GM23338 (cell line): Measurements from ENCODE around the gene CIPC. TPM values are rescaled to one million over a fixed set of nuclear protein-coding genes. Genes with fewer than 3 reads are reported as not detected.

Experiments
- ATAC-seq: fragments of 200-7000 bp; cut with Tn5 transposase; 3 replicates; pipeline ENCODE4 v1.9.1; 2020
- DNase-seq: peaks from one replicate; pipeline ENCODE4 v3.0.0-alpha.2; 2015; ENCODE audit warnings: low spot score
- H2AFZ ChIP-seq: fragments of 200-600 bp; sonication (generic); 2 replicates; pipeline ENCODE4 v1.8.0; 2016; ENCODE audit warnings: antibody characterized with exemption, mild to moderate bottlenecking, moderate library complexity
- H3F3A ChIP-seq: fragments of 200-600 bp; sonication (generic); replicated peaks from 2 replicates; pipeline ENCODE4 v1.8.0; 2017; ENCODE audit warnings: antibody characterized with exemption, mixed run types, low read depth
- H3K27ac ChIP-seq: fragments of 200-600 bp; sonication (generic); 2 replicates; pipeline ENCODE4 v1.6.1; 2016; ENCODE audit warnings: low read depth
- H3K27me3 ChIP-seq: fragments of 200-600 bp; sonication (generic); 2 replicates; pipeline ENCODE4 v1.8.0; 2016; ENCODE audit warnings: mild to moderate bottlenecking, mixed run types, moderate library complexity; ENCODE audit not compliant: insufficient read depth
- H3K36me3 ChIP-seq: fragments of 200-600 bp; sonication (generic); 2 replicates; pipeline ENCODE4 v1.8.0; 2016; ENCODE audit warnings: mild to moderate bottlenecking; ENCODE audit not compliant: insufficient read depth
- H3K4me1 ChIP-seq: fragments of 200-600 bp; sonication (generic); 2 replicates; pipeline ENCODE4 v1.8.0; 2016; ENCODE audit warnings: mild to moderate bottlenecking, moderate library complexity; ENCODE audit not compliant: insufficient read depth
- H3K4me2 ChIP-seq: fragments of 200-600 bp; sonication (generic); 2 replicates; pipeline ENCODE4 v1.7.1; 2017; ENCODE audit warnings: mixed run types
- H3K4me3 ChIP-seq: fragments of 200-600 bp; sonication (generic); 2 replicates; pipeline ENCODE4 v1.6.1; 2016; ENCODE audit warnings: mixed run types
- H3K79me2 ChIP-seq: fragments of 200-600 bp; sonication (generic); replicated peaks from 2 replicates; pipeline ENCODE4 v1.8.0; 2017; ENCODE audit warnings: mild to moderate bottlenecking; ENCODE audit not compliant: insufficient read depth
- H3K9me2 ChIP-seq: fragments of 200-600 bp; sonication (generic); 2 replicates; pipeline ENCODE4 v1.8.0; 2017; ENCODE audit not compliant: insufficient read depth
- H4K20me1 ChIP-seq: fragments of 200-600 bp; sonication (generic); replicated peaks from 2 replicates; pipeline ENCODE4 v1.8.0; 2017; ENCODE audit warnings: mild to moderate bottlenecking; ENCODE audit not compliant: insufficient read depth
- H3K27ac Mint-ChIP-seq: 2 replicates; pipeline ENCODE4 v1.8.0; 2020; ENCODE audit warnings: inconsistent platforms, mild to moderate bottlenecking, moderate library complexity, mixed read lengths
- H3K27me3 Mint-ChIP-seq: 3 replicates; pipeline ENCODE4 v1.8.0; 2022; ENCODE audit warnings: low read depth, mild to moderate bottlenecking, moderate library complexity, mixed read lengths, inconsistent platforms; ENCODE audit not compliant: insufficient read depth, poor library complexity
- H3K36me3 Mint-ChIP-seq: 3 replicates; pipeline ENCODE4 v1.8.0; 2021; ENCODE audit warnings: low read depth, mild to moderate bottlenecking, inconsistent platforms, moderate library complexity, mixed read lengths
- H3K4me1 Mint-ChIP-seq: 3 replicates; pipeline ENCODE4 v1.8.0; 2020; ENCODE audit warnings: mild to moderate bottlenecking, inconsistent platforms, mixed read lengths
- H3K4me3 Mint-ChIP-seq: 3 replicates; pipeline ENCODE4 v1.8.0; 2021; ENCODE audit warnings: moderate library complexity, mild to moderate bottlenecking, inconsistent platforms, mixed read lengths
- H3K9me3 Mint-ChIP-seq: 3 replicates; pipeline ENCODE4 v1.8.0; 2020; ENCODE audit warnings: moderate library complexity, mild to moderate bottlenecking, inconsistent platforms, mixed read lengths
- CREB1 ChIP-seq: fragments of 250-450 bp; sonication (Bioruptor Pico); IDR thresholded peaks from 2 replicates; pipeline ENCODE4 v1.5.0; 2020; ENCODE audit warnings: low read depth, mild to moderate bottlenecking, moderate library complexity
- CTCF ChIP-seq, 2 experiments: fragments of 200-600 bp in 1 of 2; sonication (generic) in 1 of 2; conservative IDR thresholded peaks; 2 replicates each; pipeline versions ENCODE4 v1.5.1 to v1.6.1; 2016 to 2017; ENCODE audit warnings: antibody characterized with exemption in 2 of 2, low read depth in 2 of 2, mild to moderate bottlenecking in 2 of 2, moderate library complexity in 1 of 2
- ETS1 ChIP-seq: IDR thresholded peaks from 2 replicates; pipeline ENCODE4 v1.6.1; 2016; ENCODE audit warnings: antibody characterized with exemption
- EZH2 ChIP-seq: fragments of 200-600 bp; sonication (generic); IDR thresholded peaks from one replicate; pipeline ENCODE4 v1.8.0; 2017; ENCODE audit warnings: antibody characterized with exemption, mild to moderate bottlenecking, low read depth; ENCODE audit not compliant: unreplicated experiment
- EZH2phosphoT487 ChIP-seq: fragments of 200-600 bp; sonication (generic); IDR thresholded peaks from one replicate; pipeline ENCODE4 v1.8.1; 2018; ENCODE audit warnings: antibody characterized with exemption; ENCODE audit not compliant: unreplicated experiment
- JUNB ChIP-seq: IDR thresholded peaks from one replicate; pipeline ENCODE4 v1.6.1; 2016; ENCODE audit warnings: antibody characterized with exemption; ENCODE audit not compliant: unreplicated experiment
- NANOG ChIP-seq: IDR thresholded peaks from 2 replicates; pipeline ENCODE4 v1.6.1; 2016; ENCODE audit warnings: antibody characterized with exemption, borderline replicate concordance
- POLR2AphosphoS5 ChIP-seq: IDR thresholded peaks from 2 replicates; pipeline ENCODE4 v1.6.1; 2016; ENCODE audit warnings: antibody characterized with exemption, low read depth
- STAT1 ChIP-seq: IDR thresholded peaks from one replicate; pipeline ENCODE4 v1.6.1; 2016; ENCODE audit warnings: antibody characterized with exemption; ENCODE audit not compliant: unreplicated experiment
- ZNF114 ChIP-seq: fragments of 250-450 bp; sonication (Bioruptor Pico); IDR thresholded peaks from 2 replicates; pipeline ENCODE4 v1.5.0; 2020; ENCODE audit warnings: mild to moderate bottlenecking, moderate library complexity
- ZNF331 ChIP-seq: fragments of 250-450 bp; sonication (Bioruptor Pico); IDR thresholded peaks from 2 replicates; pipeline ENCODE4 v1.5.0; 2020; ENCODE audit warnings: low read depth, mild to moderate bottlenecking, moderate library complexity
- polyA plus RNA-seq: library from polyadenylated mRNA; unstranded; fragments of >200 nt; fragmentation: Nextera tagmentation; extraction: Ambion mirVana; gene quantifications from 2 replicates; pipeline ENCODE4 v1.2.1, GENCODE V29; 2016
- total RNA-seq: library from RNA; depleted of rRNA; stranded (reverse); fragments of >200 nt; shearing (Covaris generic); gene quantifications from 2 replicates; pipeline ENCODE4 v1.2.3, GENCODE V29; 2014

Gene CIPC
- total and polyA plus RNA-seq, 2 experiments from 2014 or later: 8.1 to 36.9 TPM

GRCh38 chr14:77157740-77158139 lies 59.7 kb downstream of the CIPC start:
- 0 out of 2 replicates have a peak overlapping the region, but pooled peaks have one; percentile 47 for H3K27ac Mint-ChIP-seq
- H3K4me3 Mint-ChIP-seq: no peak overlapping the region
- H3K4me3 ChIP-seq: peak overlapping the region; percentile 32; the same call in 1 of the 2 replicates

DNA sequence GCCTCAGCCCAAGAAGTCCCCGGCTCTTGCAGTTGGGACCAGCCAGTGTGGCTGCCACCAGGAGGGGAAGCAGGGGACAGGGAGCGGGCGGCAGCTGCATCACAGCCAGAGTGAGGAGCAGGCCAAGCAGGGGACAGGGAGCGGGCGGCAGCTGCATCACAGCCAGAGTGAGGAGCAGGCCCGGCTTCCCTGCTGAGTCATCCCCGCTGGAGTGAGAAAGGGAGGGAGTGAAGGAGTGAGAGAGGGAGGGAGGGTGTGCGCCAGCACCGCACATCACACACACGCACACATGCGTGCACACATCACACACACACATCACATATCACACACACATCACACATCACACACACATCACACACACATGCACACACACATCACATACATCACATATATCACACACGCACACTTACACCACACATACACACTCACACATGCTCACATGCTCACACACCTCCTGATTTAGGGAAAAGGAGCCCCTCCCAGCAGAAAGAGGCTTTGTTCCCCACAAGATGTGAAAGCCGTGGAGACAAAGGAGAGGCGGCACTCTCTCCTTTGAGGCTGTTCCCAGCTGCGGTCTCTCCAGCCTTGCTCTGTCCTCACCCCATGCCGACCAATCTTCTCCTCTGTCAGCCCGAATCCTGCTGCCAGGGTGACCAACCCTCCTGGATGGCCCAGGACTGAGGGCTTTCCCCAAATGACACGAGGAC lies 60.3 kb downstream of the CIPC start:
- H3K4me2 ChIP-seq: peak overlapping the region; percentile 72
- H3K27ac ChIP-seq: no peak overlapping the region; the same call in none of the 2 replicates
- H3K4me3 ChIP-seq: peak overlapping the region; percentile 32; the same call in 1 of the 2 replicates
- peaks cover 33% of the 10 kb centered on the region for H3K4me1 Mint-ChIP-seq
- peaks cover 18% of the 10 kb centered on the region for H3K4me1 ChIP-seq
- no peaks in the 10 kb centered on the region for H3K27me3 ChIP-seq
- no peaks in the 10 kb centered on the region for H3K79me2 ChIP-seq
- H3K9me3 Mint-ChIP-seq: no peaks in the 10 kb centered on the region
- TF ChIP-seq JUNB (no peak), EZH2phosphoT487 (no peak), EZH2 (no peak), CTCF (conservative IDR thresholded peaks at IDR 0.05; ENCODE audit: low read depth in 2 of 2) (0 out of 4 replicates have a peak, but pooled peaks of 1 of the 2 experiments have one; percentile 7)
- ATAC-seq (peak; percentile 87), DNase-seq (peak; percentile 68)
- no peaks in the 10 kb centered on the region for H3K36me3 Mint-ChIP-seq
- no peaks in the 10 kb centered on the region for H4K20me1 ChIP-seq
- peak overlapping the region; percentile 99 for H2AFZ ChIP-seq
- no peaks in the 10 kb centered on the region for H3K36me3 ChIP-seq
- H3K27me3 Mint-ChIP-seq: peaks cover 18% of the 10 kb centered on the region
- peak overlapping the region; percentile 41; the same call in 1 of the 2 replicates for H3K27ac Mint-ChIP-seq
- peak overlapping the region; percentile 24 for H3K4me3 Mint-ChIP-seq
- no peaks in the 10 kb centered on the region for H3K9me2 ChIP-seq
- 0 out of 2 replicates have a peak, but pooled peaks cover 2% of the 10 kb centered on the region for H3F3A ChIP-seq

More at GRCh38 chr14:77157740-77158139, 59.7 kb downstream of the CIPC start:
- DNase-seq (no peak), ATAC-seq (peak; percentile 12; the same call in 2 of the 3 replicates)
- Mint-ChIP-seq H3K4me1 (peaks cover 38% of the 10 kb centered on the region), H3K27me3 (peaks cover 18% of the 10 kb centered on the region), H3K9me3 (no peaks in the 10 kb centered on the region), H3K36me3 (no peaks in the 10 kb centered on the region)
- H3K27ac ChIP-seq: peak overlapping the region; percentile 19; the same call in 1 of the 2 replicates
- peak overlapping the region; percentile 99; the same call in 1 of the 2 replicates for H2AFZ ChIP-seq
- H3K4me2 ChIP-seq: peak overlapping the region; percentile 72; the same call in 1 of the 2 replicates
- H3K4me1 ChIP-seq: peaks cover 18% of the 10 kb centered on the region
- H3K9me2 ChIP-seq: no peaks in the 10 kb centered on the region
- H3K27me3 ChIP-seq: no peaks in the 10 kb centered on the region
- no peaks in the 10 kb centered on the region for H3K79me2 ChIP-seq
- no peaks in the 10 kb centered on the region for H4K20me1 ChIP-seq
- TF ChIP-seq ZNF331 (CRISPR knock-in tag): no peak
- no peak for TF ChIP-seq JUNB
- TF ChIP-seq EZH2: no peak
- no peak for TF ChIP-seq ETS1
- TF ChIP-seq EZH2phosphoT487: no peak
- no peak for TF ChIP-seq NANOG
- no peak for TF ChIP-seq STAT1
- TF ChIP-seq POLR2AphosphoS5: no peak
- no peak for TF ChIP-seq ZNF114
- no peak for TF ChIP-seq CTCF (conservative IDR thresholded peaks at IDR 0.05; ENCODE audit: low read depth in 2 of 2)
- TF ChIP-seq CREB1: no peak
- H3F3A ChIP-seq: 0 out of 2 replicates have a peak, but pooled peaks cover 2% of the 10 kb centered on the region
- no peaks in the 10 kb centered on the region for H3K36me3 ChIP-seq
